Adrenal gland (tissue), 12 donors: ENCODE results near the gene CFAP45. TPM values are rescaled to one million over a fixed set of nuclear protein-coding genes. Genes with fewer than 3 reads are reported as not detected.

ENCODE experiments used
- DNase-seq, 7 donors: peaks; one replicate each; pipeline ENCODE4 v3.0.0-alpha.2; 2019 to 2020
- H3K27ac ChIP-seq, 5 donors: fragments of 200-600 bp; sonication (generic) in 4 of 5; 1 replicate in 3 of 5; 2 replicates in 2 of 5; pipeline versions ENCODE4 v1.5.1 to v1.8.0; 2016 to 2020; ENCODE audit warnings: mild to moderate bottlenecking in 1 of 5
- H3K27me3 ChIP-seq: fragments of 200-600 bp; 2 replicates; pipeline ENCODE4 v1.8.0; 2021
- H3K36me3 ChIP-seq, 2 donors: fragments of 200-600 bp; replicated peaks in 1 of 2; 1 replicate in 1 of 2; 2 replicates in 1 of 2; pipeline versions ENCODE4 v1.5.1 to v1.8.0; 2018 to 2022
- H3K4me1 ChIP-seq, 2 donors: fragments of 200-600 bp; replicated peaks in 1 of 2; 1 replicate in 1 of 2; 2 replicates in 1 of 2; pipeline versions ENCODE4 v1.5.1 to v1.8.0; 2018 to 2021
- H3K4me3 ChIP-seq, 4 donors: fragments of 200-600 bp; sonication (generic) in 3 of 4; one replicate each; pipeline ENCODE4 v1.5.1; 2016 to 2018
- H3K9me3 ChIP-seq, 3 donors: fragments of 200-600 bp; sonication (generic) in 1 of 3; replicated peaks in 1 of 3; 1 replicate in 2 of 3; 2 replicates in 1 of 3; pipeline versions ENCODE4 v1.5.1 to v1.8.0; 2016 to 2021
- POLR2A ChIP-seq, 2 donors: fragments of 450-650 bp; IDR thresholded peaks; one replicate each; pipeline ENCODE4 v1.6.1; 2017; ENCODE audit warnings: antibody characterized with exemption in 2 of 2, mild to moderate bottlenecking in 2 of 2, moderate library complexity in 1 of 2
- WGBS, 4 donors: extraction: QIAGEN DNeasy Blood & Tissue Kit in 2 of 4; methylation state at CpG; one replicate each; pipeline versions ENCODE4 v1.1.5 to v1.1.7; 2013 to 2017; 5-methylcytosine and 5-hydroxymethylcytosine counted together
- intact Hi-C, 2 donors: fragments of 100-400 bp; cut with DNase I; formaldehyde crosslinking; loops; one replicate each; pipeline versions ENCODE4 v1.14.1 to v1.15.0; 2022 to 2023
- polyA plus RNA-seq, 3 donors: library from polyadenylated mRNA; stranded (reverse); fragments of 200-250 nt in 2 of 3; fragments of 350-450 nt in 1 of 3; fragmentation: Illumina TruSeq in 1 of 3; extraction: RNeasy Lipid Tissue Mini Kit (QIAGEN cat#74804) in 1 of 3; gene quantifications; one replicate each; pipeline ENCODE4 v1.2.3, GENCODE V29; 2013 to 2014
- total RNA-seq, 9 donors: library from RNA; depleted of rRNA in 4 of 9; stranded (reverse); fragments of >200 nt in 4 of 9; fragments of 120-200 nt in 1 of 9; fragmentation: NEBNext Ultra II Directional in 1 of 9; extraction: Animal tissue kit (Norgen Biotek cat#: 25700) in 1 of 9; gene quantifications; one replicate each; pipeline versions ENCODE4 v1.1.0 to v1.2.4, GENCODE V29; 2013 to 2023
- TF ChIP-seq, protein P1 (sequence below), 6 experiments: fragments of 450-650 bp in 4 of 6; fragments of 200-600 bp in 2 of 6; sonication (generic) in 1 of 6; IDR thresholded peaks; 1 replicate in 5 of 6; 2 replicates in 1 of 6; pipeline versions ENCODE4 v1.5.1 to v1.8.0; 2016 to 2021; ENCODE audit warnings: antibody characterized with exemption in 6 of 6, mild to moderate bottlenecking in 2 of 6, moderate library complexity in 1 of 6
- donor health status: healthy with polysubstance abuse.
- donor health status: Bipolar disorder and iron deficiency.
- donor health status: DM: yes; HTN: yes; CAD: no.
- donor health status: DM: no; HTN: no; CAD: no.
- donor health status: DM: no; HTN: no; CAD: no.
- donor health status: DM: yes; HTN: yes; CAD: no.

CFAP45 gene
- total and polyA plus RNA-seq, 12 donors, result 0.14 to 0.81 (median 0.35) TPM; not detected in 6

DNA sequence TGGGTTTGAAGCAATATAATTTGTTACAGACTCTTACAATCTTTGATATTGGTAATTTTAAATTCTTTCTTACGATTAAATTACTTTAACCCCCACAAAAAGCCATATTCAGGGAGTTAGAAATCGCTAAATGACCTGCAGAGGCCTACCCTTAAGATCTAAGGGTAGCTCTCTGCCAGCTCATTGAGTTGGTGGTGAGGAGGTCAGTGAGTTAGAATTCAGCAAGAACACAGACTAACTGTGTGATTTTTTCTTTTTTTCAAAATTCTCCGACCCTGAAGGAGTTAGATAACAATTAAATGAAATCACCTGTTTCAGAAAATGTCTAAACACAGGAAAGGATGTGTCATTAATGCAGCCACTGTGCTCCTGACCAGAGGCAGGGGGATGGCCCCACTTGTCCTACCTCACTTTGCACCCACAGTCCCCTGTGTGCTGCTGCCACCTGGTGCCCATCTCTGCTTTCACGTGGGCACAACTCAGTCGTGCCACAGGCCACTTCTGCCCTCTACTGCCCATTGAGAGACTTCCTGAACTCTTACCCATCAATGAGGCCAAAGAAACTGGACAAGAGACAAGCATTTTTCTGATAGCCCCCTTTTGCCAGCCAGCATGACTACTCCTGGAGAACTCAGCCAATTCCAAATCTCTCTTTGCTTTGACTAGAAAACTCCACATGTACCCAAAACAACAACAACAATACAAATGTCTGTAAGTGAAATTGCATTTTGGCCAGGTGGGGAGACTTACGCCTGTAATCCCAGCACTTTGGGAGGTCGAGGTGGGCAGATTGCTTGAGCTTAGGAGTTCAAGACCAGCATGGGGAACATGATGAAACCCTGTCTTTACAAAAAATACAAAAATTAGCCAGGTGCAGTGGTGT, 8.4 kb downstream of the CFAP45 start:
- intact Hi-C loops, result loop anchor here in 1 of 2 donors (2.0 kb wide), 1 partner anchor 91 kb away; no protein-coding TSS in a partner anchor
- H3K27ac ChIP-seq, result no peak overlapping the region
- whole genome bisulfite sequencing, 4 donors, result 40 to 45% (median 41%) methylated on average over 7 of the region's 7 CpGs
- no peaks in the 10 kb centered on the region for H3K36me3 ChIP-seq
- H3K9me3 ChIP-seq, result no peaks in the 10 kb centered on the region
- H3K27me3 ChIP-seq, result no peaks in the 10 kb centered on the region
- peaks cover 8 to 23% of the 10 kb centered on the region in 2 donors for H3K4me1 ChIP-seq
- peak; percentile 86 to 94 (median 91) for DNase-seq
- no peak for TF ChIP-seq POLR2A (IDR thresholded peaks at IDR 0.05)
- TF ChIP-seq, protein P1, sequence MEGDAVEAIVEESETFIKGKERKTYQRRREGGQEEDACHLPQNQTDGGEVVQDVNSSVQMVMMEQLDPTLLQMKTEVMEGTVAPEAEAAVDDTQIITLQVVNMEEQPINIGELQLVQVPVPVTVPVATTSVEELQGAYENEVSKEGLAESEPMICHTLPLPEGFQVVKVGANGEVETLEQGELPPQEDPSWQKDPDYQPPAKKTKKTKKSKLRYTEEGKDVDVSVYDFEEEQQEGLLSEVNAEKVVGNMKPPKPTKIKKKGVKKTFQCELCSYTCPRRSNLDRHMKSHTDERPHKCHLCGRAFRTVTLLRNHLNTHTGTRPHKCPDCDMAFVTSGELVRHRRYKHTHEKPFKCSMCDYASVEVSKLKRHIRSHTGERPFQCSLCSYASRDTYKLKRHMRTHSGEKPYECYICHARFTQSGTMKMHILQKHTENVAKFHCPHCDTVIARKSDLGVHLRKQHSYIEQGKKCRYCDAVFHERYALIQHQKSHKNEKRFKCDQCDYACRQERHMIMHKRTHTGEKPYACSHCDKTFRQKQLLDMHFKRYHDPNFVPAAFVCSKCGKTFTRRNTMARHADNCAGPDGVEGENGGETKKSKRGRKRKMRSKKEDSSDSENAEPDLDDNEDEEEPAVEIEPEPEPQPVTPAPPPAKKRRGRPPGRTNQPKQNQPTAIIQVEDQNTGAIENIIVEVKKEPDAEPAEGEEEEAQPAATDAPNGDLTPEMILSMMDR (IDR thresholded peaks at IDR 0.05), result peak; percentile 83 to 100 (median 100)
- no peak overlapping the region for H3K4me3 ChIP-seq

DNA sequence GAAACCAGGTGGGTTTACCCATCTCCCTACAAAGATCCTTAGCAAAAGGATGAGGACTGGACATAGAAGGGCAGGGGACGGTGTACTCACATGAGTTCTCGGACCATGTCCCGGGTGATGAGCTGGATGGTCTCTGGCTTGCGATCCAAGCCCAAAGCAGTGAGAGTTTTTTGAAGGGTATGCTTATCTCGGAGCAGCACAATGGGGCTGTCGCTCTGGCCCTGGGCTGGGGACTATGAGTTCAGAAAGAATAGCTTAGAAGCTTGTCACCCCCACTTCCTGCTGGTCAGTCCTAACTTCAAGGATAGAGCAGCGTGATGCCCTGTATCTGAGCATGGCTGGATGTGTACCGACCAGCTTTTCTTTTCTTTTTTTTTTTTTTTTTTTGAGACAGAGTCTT, 9.6 kb downstream of the CFAP45 start:
- no peak for DNase-seq
- TF ChIP-seq, protein P1 (IDR thresholded peaks at IDR 0.05), result no peak
- no peak for TF ChIP-seq POLR2A (IDR thresholded peaks at IDR 0.05)
- Histone ChIP-seq H3K27ac (peak overlapping the region in 2 of 5 donors; percentile 68 to 82), H3K4me1 (peaks cover 8 to 21% of the 10 kb centered on the region in 2 donors), H3K9me3 (no peaks in the 10 kb centered on the region), H3K4me3 (no peak overlapping the region), H3K36me3 (no peaks in the 10 kb centered on the region), H3K27me3 (no peaks in the 10 kb centered on the region)
- intact Hi-C loops, result loop anchor here in 1 of 2 donors (2.0 kb wide), 1 partner anchor 90 kb away; no protein-coding TSS in a partner anchor
- 79 to 84% (median 82%) methylated on average over 7 to 8 of the region's 8 CpGs for WGBS, 4 donors

DNA sequence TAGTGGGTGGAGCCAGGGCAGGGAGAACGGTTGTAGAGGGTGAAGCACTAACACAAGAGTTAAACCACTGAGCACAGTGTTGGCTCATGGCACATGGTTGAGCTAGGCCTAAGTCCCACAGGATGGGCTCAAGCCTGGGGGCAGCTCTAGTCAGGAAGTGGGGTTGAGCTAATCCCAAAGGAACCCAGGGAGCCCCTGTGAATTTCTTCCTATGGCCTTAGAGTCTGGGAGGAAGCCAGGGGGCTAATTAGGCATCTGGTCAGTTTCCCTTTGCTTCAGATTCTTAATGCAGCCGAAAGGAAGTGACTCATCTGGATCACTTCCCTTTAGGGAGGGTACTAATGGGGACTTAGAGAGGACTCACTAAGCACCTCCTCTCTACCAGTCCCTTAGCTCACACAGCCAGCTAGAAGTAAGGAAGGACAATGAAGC, 10.1 kb downstream of the CFAP45 start:
- peak overlapping the region in 3 of 5 donors; percentile 22 to 82 (median 68) for H3K27ac ChIP-seq
- no peaks in the 10 kb centered on the region for H3K9me3 ChIP-seq

DNA sequence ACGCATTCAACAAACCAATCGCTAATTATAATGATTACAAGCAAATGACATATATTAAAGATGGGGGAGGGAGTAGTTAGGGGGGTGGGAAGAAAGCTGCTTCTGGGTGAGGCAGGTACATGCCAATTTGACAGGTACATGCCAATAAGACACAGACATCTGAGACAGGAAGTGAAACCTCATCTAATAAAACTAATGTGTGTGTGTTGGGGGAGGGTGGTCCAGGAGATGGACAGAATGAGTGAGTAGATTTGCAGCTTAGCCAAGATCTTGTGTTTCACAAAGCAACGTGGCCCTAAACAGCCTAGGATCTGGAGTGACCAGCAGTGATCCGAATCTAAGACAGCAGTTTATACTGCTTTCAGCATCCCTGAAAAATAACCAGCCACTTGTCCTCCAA, 10.8 kb downstream of the CFAP45 start:
- peak overlapping the region in 3 of 5 donors; percentile 22 to 82 (median 68) for H3K27ac ChIP-seq
- H3K4me1 ChIP-seq, result peaks cover 8 to 21% of the 10 kb centered on the region in 2 donors
- intact Hi-C loops, result loop anchor here in 1 of 2 donors (2.0 kb wide), 1 partner anchor 88 kb away; no protein-coding TSS in a partner anchor
- no peaks in the 10 kb centered on the region for H3K9me3 ChIP-seq
- no peaks in the 10 kb centered on the region for H3K27me3 ChIP-seq
- H3K36me3 ChIP-seq, result no peaks in the 10 kb centered on the region
- no peak for DNase-seq
- TF ChIP-seq, protein P1 (IDR thresholded peaks at IDR 0.05), result no peak
- TF ChIP-seq POLR2A (IDR thresholded peaks at IDR 0.05), result no peak
- 91 to 98% (median 94%) methylated on average over 4 of the region's 4 CpGs for WGBS, 4 donors
- H3K4me3 ChIP-seq, result no peak overlapping the region

More for the DNA sequence above, 10.1 kb downstream of the CFAP45 start:
- DNase-seq, result peak; percentile 26 to 69 (median 41)
- Histone ChIP-seq H3K4me3 (no peak overlapping the region), H3K36me3 (no peaks in the 10 kb centered on the region), H3K27me3 (no peaks in the 10 kb centered on the region), H3K4me1 (peaks cover 8 to 21% of the 10 kb centered on the region in 2 donors)
- TF ChIP-seq POLR2A (IDR thresholded peaks at IDR 0.05), result peak in 1 of 2 donors; percentile 16
- TF ChIP-seq, protein P1 (IDR thresholded peaks at IDR 0.05), result no peak
- intact Hi-C loops, result loop anchor here (2.0 kb wide), 1 partner anchor 89 kb away; no protein-coding TSS in a partner anchor
- WGBS, 4 donors, result 0 to 37% (median 30%) methylated on average over 1 to 2 of the region's 2 CpGs
